Brain microvascular endothelial cell (primary cell): ENCODE measurements around the gene STAG1.

Source experiments
- DNase-seq: peaks from one replicate; pipeline ENCODE4 v3.0.0-alpha.2; 2020
- H3K27ac ChIP-seq: fragments of 250-450 bp; sonication (Bioruptor Pico); 2 replicates; pipeline ENCODE4 v1.5.1; 2020; ENCODE audit warnings: mild to moderate bottlenecking, moderate library complexity
- H3K27me3 ChIP-seq: fragments of 250-450 bp; sonication (Bioruptor Pico); replicated peaks from 2 replicates; pipeline ENCODE4 v1.5.1; 2020; ENCODE audit warnings: mild to moderate bottlenecking
- H3K36me3 ChIP-seq: fragments of 250-450 bp; sonication (Bioruptor Pico); replicated peaks from 2 replicates; pipeline ENCODE4 v1.5.1; 2020; ENCODE audit warnings: mild to moderate bottlenecking
- H3K4me3 ChIP-seq: 2 replicates; pipeline ENCODE4 v1.5.1; 2011; ENCODE audit warnings: low read depth, mild to moderate bottlenecking, control low read depth, low read length, moderate library complexity
- CTCF ChIP-seq: IDR thresholded peaks from 2 replicates; pipeline ENCODE4 v1.5.1; 2011; ENCODE audit warnings: low read depth, mild to moderate bottlenecking, moderate library complexity, low read length, control low read depth, inconsistent platforms; ENCODE audit errors: missing control alignments
- in situ Hi-C: cut with HindIII; loops from 2 replicates; pipeline ENCODE4 v1.10.0; 2017; ENCODE audit warnings: low sequenced_read_pairs, low pct_ligation_motif_present

Gene STAG1

GRCh38 chr3:136366289-136366688, 385.9 kb downstream of the STAG1 start:
- no peak overlapping the region for H3K4me3 ChIP-seq
- H3K27me3 ChIP-seq, result no peaks in the 10 kb centered on the region
- H3K27ac ChIP-seq, result no peak overlapping the region
- in situ Hi-C loops, result no loop called here
- no peaks in the 10 kb centered on the region for H3K36me3 ChIP-seq
- no peak for TF ChIP-seq CTCF
- DNase-seq, result no peak

- no peak overlapping the region for H3K27ac ChIP-seq
- H3K27me3 ChIP-seq, result no peaks in the 10 kb centered on the region
- TF ChIP-seq CTCF, result no peak
- H3K4me3 ChIP-seq, result no peak overlapping the region
- DNase-seq, result no peak
- H3K36me3 ChIP-seq, result no peaks in the 10 kb centered on the region
- in situ Hi-C loops, result no loop called here
Observed at GRCh38 chr3:136353461-136353860, 398.7 kb downstream of the STAG1 start.

GRCh38 chr3:136351905-136352304, 400.3 kb downstream of the STAG1 start:
- Histone ChIP-seq H3K4me3 (no peak overlapping the region), H3K27me3 (no peaks in the 10 kb centered on the region), H3K36me3 (no peaks in the 10 kb centered on the region), H3K27ac (no peak overlapping the region)
- DNase-seq, result no peak
- in situ Hi-C loops, result no loop called here
- TF ChIP-seq CTCF, result peak; percentile 7

GRCh38 chr3:136351351-136351750, 400.8 kb downstream of the STAG1 start:
- in situ Hi-C loops, result no loop called here
- Histone ChIP-seq H3K4me3 (no peak overlapping the region), H3K27ac (no peak overlapping the region), H3K36me3 (no peaks in the 10 kb centered on the region), H3K27me3 (no peaks in the 10 kb centered on the region)
- DNase-seq, result no peak
- no peak for TF ChIP-seq CTCF

- Histone ChIP-seq H3K27ac (peak overlapping the region; percentile 87), H3K4me3 (no peak overlapping the region), H3K36me3 (no peaks in the 10 kb centered on the region), H3K27me3 (no peaks in the 10 kb centered on the region)
- in situ Hi-C loops, result no loop called here
- DNase-seq, result peak; percentile 57
- no peak for TF ChIP-seq CTCF
Observed at GRCh38 chr3:136350557-136350956, 401.6 kb downstream of the STAG1 start.

GRCh38 chr3:136350132-136350531, 402.0 kb downstream of the STAG1 start:
- no peak overlapping the region for H3K4me3 ChIP-seq
- in situ Hi-C loops, result no loop called here
- peak overlapping the region; percentile 87 for H3K27ac ChIP-seq
- peak; percentile 94 for DNase-seq
- no peaks in the 10 kb centered on the region for H3K36me3 ChIP-seq
- H3K27me3 ChIP-seq, result no peaks in the 10 kb centered on the region
- no peak for TF ChIP-seq CTCF
